ENCODE measurements around the gene M1AP. TPM values are rescaled to one million over a fixed set of nuclear protein-coding genes. Genes with fewer than 3 reads are reported as not detected.

Gene M1AP
- total and polyA plus RNA-seq, 9 of the 15 experiments (the other 6 are each of a cell fraction or from before 2014, with no cell fraction given): 0.06 to 0.33 (median 0.11) TPM; not detected in 4

DNA sequence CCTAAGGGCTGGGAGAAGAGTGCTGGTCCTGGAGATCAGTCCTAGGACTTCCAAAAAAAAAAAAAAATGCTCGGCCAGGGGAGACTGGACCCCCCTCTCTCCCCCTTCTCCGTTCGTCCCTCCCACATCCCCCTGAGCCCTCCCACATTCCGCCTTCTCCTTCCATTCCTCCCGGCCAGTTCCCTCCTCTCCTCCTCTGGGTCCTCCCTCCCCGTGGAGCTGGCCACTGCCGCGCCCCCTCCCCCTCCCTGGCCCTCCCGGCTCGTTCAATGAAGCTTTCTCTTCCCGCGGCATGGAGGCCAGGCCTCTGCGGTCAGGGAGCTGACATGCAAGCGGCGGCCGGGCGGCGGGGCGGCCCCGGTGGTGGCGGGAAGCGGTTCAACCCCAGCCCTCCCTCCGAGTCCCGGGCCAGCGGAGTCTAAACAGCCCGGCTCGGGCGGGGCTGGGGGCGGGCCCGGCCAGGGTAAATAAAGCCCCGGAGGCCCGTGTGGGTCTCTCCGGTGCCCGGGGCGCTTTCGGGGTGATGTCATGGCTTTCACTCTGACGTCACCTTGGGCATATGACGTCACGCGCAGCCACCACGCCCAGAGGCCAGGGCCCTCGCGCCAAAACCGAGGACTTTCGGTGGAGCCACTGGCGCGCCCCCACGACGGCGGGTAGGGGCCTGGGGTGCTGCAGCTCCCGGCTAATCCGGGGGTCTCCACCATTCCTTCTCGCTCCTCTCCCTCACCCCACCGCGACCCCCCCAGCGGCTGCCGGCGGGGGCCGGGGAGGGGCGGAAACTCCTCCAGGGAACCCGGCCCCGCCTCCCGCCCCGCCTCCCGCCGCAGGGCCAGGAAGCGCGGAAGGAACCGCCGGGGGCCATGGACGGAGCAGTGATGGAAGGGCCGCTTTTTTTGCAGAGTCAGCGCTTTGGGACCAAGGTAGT, 94.0 kb downstream of the M1AP start, which contains the start of the genes DOK1 and LOXL3 (continued):
- TF ChIP-seq ZNF212 (CRISPR knock-in tag; IDR thresholded peaks at IDR 0.05) (no peak), ZEB2 (IDR thresholded peaks at IDR 0.05) (no peak), RUNX1 (IDR thresholded peaks at IDR 0.05; ENCODE audit: low read depth) (no peak), ZBTB7A (IDR thresholded peaks at IDR 0.05; ENCODE audit: borderline replicate concordance, control insufficient read depth, low read depth, low read length) (peak; percentile 50; the same call in 1 of the 2 replicates), POLR3G (IDR thresholded peaks at IDR 0.05; ENCODE audit: extremely low read depth, insufficient read length, insufficient replicate concordance) (no peak), TEAD2 (tag; IDR thresholded peaks at IDR 0.05) (no peak), GTF2F1 (IDR thresholded peaks at IDR 0.05; ENCODE audit: low read depth, low read length) (no peak), FOXA1 (IDR thresholded peaks at IDR 0.05; ENCODE audit: borderline replicate concordance) (no peak), HNRNPK (IDR thresholded peaks at IDR 0.05; ENCODE audit: low read depth, low read length, poor library complexity, severe bottlenecking) (no peak), SMARCC2 (IDR thresholded peaks at IDR 0.05; ENCODE audit: low read depth) (peak; percentile 29; the same call in 1 of the 2 replicates), ATF1 (CRISPR knock-in tag; IDR thresholded peaks at IDR 0.05) (peak; percentile 90), ATF1 (tag; IDR thresholded peaks at IDR 0.05) (peak; percentile 100), ZNF316 (IDR thresholded peaks at IDR 0.05) (peak; percentile 100), ELF1 (tag; IDR thresholded peaks at IDR 0.05) (peak; percentile 88), CBX8 (IDR thresholded peaks at IDR 0.05; ENCODE audit: borderline replicate concordance, extremely low read depth, low read depth, low read length, poor library complexity, severe bottlenecking) (no peak), MYC (IDR thresholded peaks at IDR 0.05; ENCODE audit: low read depth, low read length) (peak; percentile 27; the same call in 1 of the 2 replicates), MYC (CRISPR knock-in tag; IDR thresholded peaks at IDR 0.05; ENCODE audit: borderline replicate concordance, low read depth) (no peak), ZNF263 (CRISPR knock-in tag; IDR thresholded peaks at IDR 0.05; ENCODE audit: borderline replicate concordance) (peak; percentile 27; the same call in 1 of the 2 replicates), MTF1 (CRISPR knock-in tag; IDR thresholded peaks at IDR 0.05; ENCODE audit: borderline replicate concordance) (no peak), ESRRA (IDR thresholded peaks at IDR 0.05; ENCODE audit: borderline replicate concordance, low read depth) (peak; percentile 82), FOS (IDR thresholded peaks at IDR 0.05; ENCODE audit: extremely low read depth, insufficient read length) (no peak), RAD51 (IDR thresholded peaks at IDR 0.05; ENCODE audit: borderline replicate concordance, low read depth) (peak; percentile 16; the same call in 1 of the 2 replicates)
- TF ChIP-seq, protein P1, sequence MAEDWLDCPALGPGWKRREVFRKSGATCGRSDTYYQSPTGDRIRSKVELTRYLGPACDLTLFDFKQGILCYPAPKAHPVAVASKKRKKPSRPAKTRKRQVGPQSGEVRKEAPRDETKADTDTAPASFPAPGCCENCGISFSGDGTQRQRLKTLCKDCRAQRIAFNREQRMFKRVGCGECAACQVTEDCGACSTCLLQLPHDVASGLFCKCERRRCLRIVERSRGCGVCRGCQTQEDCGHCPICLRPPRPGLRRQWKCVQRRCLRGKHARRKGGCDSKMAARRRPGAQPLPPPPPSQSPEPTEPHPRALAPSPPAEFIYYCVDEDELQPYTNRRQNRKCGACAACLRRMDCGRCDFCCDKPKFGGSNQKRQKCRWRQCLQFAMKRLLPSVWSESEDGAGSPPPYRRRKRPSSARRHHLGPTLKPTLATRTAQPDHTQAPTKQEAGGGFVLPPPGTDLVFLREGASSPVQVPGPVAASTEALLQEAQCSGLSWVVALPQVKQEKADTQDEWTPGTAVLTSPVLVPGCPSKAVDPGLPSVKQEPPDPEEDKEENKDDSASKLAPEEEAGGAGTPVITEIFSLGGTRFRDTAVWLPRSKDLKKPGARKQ (CRISPR knock-in tag; IDR thresholded peaks at IDR 0.05): no peak
- TF ChIP-seq, protein P2, sequence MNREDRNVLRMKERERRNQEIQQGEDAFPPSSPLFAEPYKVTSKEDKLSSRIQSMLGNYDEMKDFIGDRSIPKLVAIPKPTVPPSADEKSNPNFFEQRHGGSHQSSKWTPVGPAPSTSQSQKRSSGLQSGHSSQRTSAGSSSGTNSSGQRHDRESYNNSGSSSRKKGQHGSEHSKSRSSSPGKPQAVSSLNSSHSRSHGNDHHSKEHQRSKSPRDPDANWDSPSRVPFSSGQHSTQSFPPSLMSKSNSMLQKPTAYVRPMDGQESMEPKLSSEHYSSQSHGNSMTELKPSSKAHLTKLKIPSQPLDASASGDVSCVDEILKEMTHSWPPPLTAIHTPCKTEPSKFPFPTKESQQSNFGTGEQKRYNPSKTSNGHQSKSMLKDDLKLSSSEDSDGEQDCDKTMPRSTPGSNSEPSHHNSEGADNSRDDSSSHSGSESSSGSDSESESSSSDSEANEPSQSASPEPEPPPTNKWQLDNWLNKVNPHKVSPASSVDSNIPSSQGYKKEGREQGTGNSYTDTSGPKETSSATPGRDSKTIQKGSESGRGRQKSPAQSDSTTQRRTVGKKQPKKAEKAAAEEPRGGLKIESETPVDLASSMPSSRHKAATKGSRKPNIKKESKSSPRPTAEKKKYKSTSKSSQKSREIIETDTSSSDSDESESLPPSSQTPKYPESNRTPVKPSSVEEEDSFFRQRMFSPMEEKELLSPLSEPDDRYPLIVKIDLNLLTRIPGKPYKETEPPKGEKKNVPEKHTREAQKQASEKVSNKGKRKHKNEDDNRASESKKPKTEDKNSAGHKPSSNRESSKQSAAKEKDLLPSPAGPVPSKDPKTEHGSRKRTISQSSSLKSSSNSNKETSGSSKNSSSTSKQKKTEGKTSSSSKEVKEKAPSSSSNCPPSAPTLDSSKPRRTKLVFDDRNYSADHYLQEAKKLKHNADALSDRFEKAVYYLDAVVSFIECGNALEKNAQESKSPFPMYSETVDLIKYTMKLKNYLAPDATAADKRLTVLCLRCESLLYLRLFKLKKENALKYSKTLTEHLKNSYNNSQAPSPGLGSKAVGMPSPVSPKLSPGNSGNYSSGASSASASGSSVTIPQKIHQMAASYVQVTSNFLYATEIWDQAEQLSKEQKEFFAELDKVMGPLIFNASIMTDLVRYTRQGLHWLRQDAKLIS (CRISPR knock-in tag; IDR thresholded peaks at IDR 0.05): peak; percentile 23; the same call in 1 of the 2 replicates
